Measurements from ENCODE around the gene ARGFX.

- no peak for TF ChIP-seq RXRA (CRISPR knock-in tag; IDR thresholded peaks at IDR 0.05)
- no peak for TF ChIP-seq SIN3A (IDR thresholded peaks at IDR 0.05; ENCODE audit: borderline replicate concordance, low read depth, low read length)
- TF ChIP-seq EP300 (IDR thresholded peaks at IDR 0.05; ENCODE audit: low read depth in 2 of 2, low read length in 2 of 2) = no peak
- no peak for TF ChIP-seq EP300 (CRISPR knock-in tag; IDR thresholded peaks at IDR 0.05; ENCODE audit: borderline replicate concordance)
- 0 out of 2 replicates have a peak, but pooled peaks have one; percentile 17 for TF ChIP-seq CTCF (CRISPR knock-in tag; IDR thresholded peaks at IDR 0.05)
- TF ChIP-seq AFF4 (CRISPR knock-in tag; IDR thresholded peaks at IDR 0.05) = no peak
- TF ChIP-seq RBM39 (IDR thresholded peaks at IDR 0.05; ENCODE audit: low read depth, low read length, poor library complexity, severe bottlenecking) = no peak
Measured at GRCh38 chr3:121552379-121552778, 15.4 kb upstream of the ARGFX start.

All from HepG2 (cell line).